Transverse colon (tissue), 4 donors: Measurements from ENCODE around the gene TEAD4. TPM values are rescaled to one million over a fixed set of nuclear protein-coding genes. Genes with fewer than 3 reads are reported as not detected.

Experiments
- DNase-seq: peaks from one replicate; pipeline ENCODE4 v3.0.0-alpha.2; 2019
- H3K27ac ChIP-seq, 4 donors: fragments of 200-600 bp; sonication (generic); 2 replicates each; pipeline ENCODE4 v1.5.1; 2016 to 2018; ENCODE audit warnings: inconsistent platforms in 4 of 4
- H3K27me3 ChIP-seq: fragments of 200-600 bp; sonication (generic); 2 replicates; pipeline ENCODE4 v1.5.1; 2017; ENCODE audit warnings: inconsistent platforms
- H3K36me3 ChIP-seq, 4 donors: fragments of 200-600 bp; sonication (generic); 2 replicates each; pipeline ENCODE4 v1.5.1; 2017 to 2019; ENCODE audit warnings: inconsistent platforms in 4 of 4
- H3K4me1 ChIP-seq, 4 donors: fragments of 200-600 bp; sonication (generic); 2 replicates each; pipeline ENCODE4 v1.5.1; 2017 to 2020; ENCODE audit warnings: inconsistent platforms in 4 of 4
- H3K4me3 ChIP-seq, 4 donors: fragments of 200-600 bp; sonication (generic); 1 replicate in 1 of 4; 2 replicates in 3 of 4; pipeline versions ENCODE4 v1.5.1 to v1.6.1; 2017 to 2019; ENCODE audit warnings: inconsistent platforms in 4 of 4
- H3K9me3 ChIP-seq, 2 donors: fragments of 200-600 bp; sonication (generic); 2 replicates each; pipeline ENCODE4 v1.5.1; 2017 to 2019; ENCODE audit warnings: inconsistent platforms in 2 of 2
- EP300 ChIP-seq: sonication (generic); formaldehyde crosslinking; IDR thresholded peaks from one replicate; pipeline ENCODE4 v1.6.1; 2017; ENCODE audit warnings: antibody characterized with exemption, low read depth
- POLR2A ChIP-seq: fragments of 450-650 bp; IDR thresholded peaks from one replicate; pipeline ENCODE4 v1.6.1; 2016; ENCODE audit warnings: antibody characterized with exemption, mild to moderate bottlenecking, moderate library complexity
- POLR2AphosphoS5 ChIP-seq, 3 donors: sonication (generic); formaldehyde crosslinking; IDR thresholded peaks; one replicate each; pipeline ENCODE4 v1.6.1; 2016; ENCODE audit warnings: antibody characterized with exemption in 3 of 3
- whole genome bisulfite sequencing, 2 donors: methylation state at CpG; one replicate each; pipeline ENCODE4 v1.1.5; 2018; ENCODE audit warnings: low coverage in 1 of 2; 5-methylcytosine and 5-hydroxymethylcytosine counted together
- in situ Hi-C, 4 donors: fragments of 200-750 bp; cut with MboI; loops; one replicate each; pipeline versions ENCODE4 v1.15.0 to v1.15.1; 2017; ENCODE audit warnings: low sequenced_read_pairs in 3 of 4, low pct_ligation_motif_present in 1 of 4, low pct_unique_long_range_greater_than_20kb in 1 of 4
- intact Hi-C: fragments of 100-400 bp; cut with DNase I; formaldehyde crosslinking; loops from one replicate; pipeline ENCODE4 v1.15.1; 2023; ENCODE audit warnings: low total_unique reads
- total RNA-seq, 4 donors: library from RNA; depleted of rRNA; stranded (reverse); fragments of >200 nt; gene quantifications; one replicate each; pipeline ENCODE4 v1.1.0, GENCODE V29; 2016
- TF ChIP-seq, protein P1 (sequence below), 5 experiments: fragments of 200-600 bp in 3 of 5; fragments of 450-650 bp in 2 of 5; sonication (generic) in 3 of 5; IDR thresholded peaks; 1 replicate in 2 of 5; 2 replicates in 3 of 5; pipeline ENCODE4 v1.5.1; 2016 to 2017; ENCODE audit warnings: antibody characterized with exemption in 5 of 5, inconsistent platforms in 3 of 5, mild to moderate bottlenecking in 2 of 5, moderate library complexity in 1 of 5

The TEAD4 gene
- total RNA-seq, 4 donors from 2014 or later: 4.2 to 29.7 (median 6.3) TPM

DNA sequence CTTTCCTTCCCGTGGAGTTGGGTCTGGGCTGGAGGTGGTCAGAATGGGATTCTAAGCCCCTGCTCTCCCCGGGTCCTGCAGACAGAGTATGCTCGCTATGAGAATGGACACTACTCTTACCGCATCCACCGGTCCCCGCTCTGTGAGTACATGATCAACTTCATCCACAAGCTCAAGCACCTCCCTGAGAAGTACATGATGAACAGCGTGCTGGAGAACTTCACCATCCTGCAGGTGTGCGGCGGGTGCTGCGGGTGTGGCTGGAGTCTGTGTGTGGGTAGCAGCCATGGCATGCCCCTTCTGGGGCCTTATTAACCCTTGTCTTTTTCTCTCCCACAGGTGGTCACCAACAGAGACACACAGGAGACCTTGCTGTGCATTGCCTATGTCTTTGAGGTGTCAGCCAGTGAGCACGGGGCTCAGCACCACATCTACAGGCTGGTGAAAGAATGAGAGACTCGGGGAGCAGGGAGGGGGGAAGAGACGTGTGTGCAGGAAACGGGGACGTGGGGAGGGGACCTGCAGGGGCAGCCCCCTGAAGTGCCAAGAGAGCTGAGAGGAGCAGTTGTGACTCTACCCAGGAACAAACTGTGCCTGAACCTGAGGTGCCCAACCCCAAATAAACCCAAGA is 80.9 kb downstream of the TEAD4 start:
- no peak for DNase-seq

DNA sequence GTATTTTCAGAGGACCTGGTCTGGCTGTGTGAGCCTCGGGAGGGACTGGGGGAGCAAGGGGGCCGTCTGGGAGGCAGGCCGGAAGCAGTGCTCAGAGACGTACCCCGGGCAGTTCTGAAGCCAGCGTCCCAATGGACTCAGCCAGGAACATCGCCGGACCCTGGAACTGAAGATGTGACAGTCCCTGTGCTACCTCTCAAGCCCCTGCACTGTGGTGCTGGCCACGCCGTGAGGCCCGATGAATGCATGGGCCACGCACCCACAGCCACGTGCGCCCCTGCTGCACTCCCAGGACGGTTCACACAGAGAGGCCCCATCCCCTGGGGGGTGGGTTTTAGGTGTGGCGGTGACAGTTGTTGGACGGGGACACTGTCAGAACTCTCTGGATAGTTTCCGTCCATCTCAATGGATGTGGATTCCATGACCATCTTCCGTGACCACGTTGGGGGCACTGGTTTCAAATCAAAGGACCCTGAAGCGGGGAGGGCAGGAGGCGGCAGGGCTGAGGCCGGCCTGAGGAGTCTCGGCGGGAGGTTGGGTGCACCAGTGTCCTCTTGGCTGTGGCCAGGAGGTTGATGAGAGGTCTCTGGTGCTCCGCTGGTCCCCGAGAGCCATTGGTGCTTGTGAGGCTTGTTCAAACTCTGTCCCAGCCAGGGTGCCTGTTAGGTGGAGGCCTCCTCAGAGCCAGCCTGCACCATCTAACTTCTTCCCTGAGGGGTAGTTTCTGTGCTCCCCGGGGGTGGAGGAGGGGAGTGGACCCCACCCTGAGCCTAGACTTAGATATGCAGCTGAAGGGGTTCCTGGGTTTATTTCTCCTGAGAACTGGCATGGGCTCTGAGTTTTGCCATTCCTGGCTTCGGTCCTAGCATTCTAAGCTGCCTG is 81.7 kb downstream of the TEAD4 start:
- H3K9me3 ChIP-seq: no peaks in the 10 kb centered on the region
- 84 to 90% methylated on average over 4 to 29 of the region's 29 CpGs for WGBS, 2 donors
- no peak overlapping the region for H3K27ac ChIP-seq
- H3K36me3 ChIP-seq: no peaks in the 10 kb centered on the region
- no peaks in the 10 kb centered on the region for H3K4me1 ChIP-seq
- DNase-seq: no peak
- intact Hi-C loops (loop anchor here (5.0 kb wide), 1 partner anchor 184 kb away; the partner anchor contains the start of gene TEX52), in situ Hi-C loops (loop anchor here (25.0 kb wide), 1 partner anchor 179 kb away; the partner anchor contains the start of gene TEX52 (in 4 of the 4))
- TF ChIP-seq EP300 (no peak), POLR2A (no peak)
- TF ChIP-seq, protein P1, sequence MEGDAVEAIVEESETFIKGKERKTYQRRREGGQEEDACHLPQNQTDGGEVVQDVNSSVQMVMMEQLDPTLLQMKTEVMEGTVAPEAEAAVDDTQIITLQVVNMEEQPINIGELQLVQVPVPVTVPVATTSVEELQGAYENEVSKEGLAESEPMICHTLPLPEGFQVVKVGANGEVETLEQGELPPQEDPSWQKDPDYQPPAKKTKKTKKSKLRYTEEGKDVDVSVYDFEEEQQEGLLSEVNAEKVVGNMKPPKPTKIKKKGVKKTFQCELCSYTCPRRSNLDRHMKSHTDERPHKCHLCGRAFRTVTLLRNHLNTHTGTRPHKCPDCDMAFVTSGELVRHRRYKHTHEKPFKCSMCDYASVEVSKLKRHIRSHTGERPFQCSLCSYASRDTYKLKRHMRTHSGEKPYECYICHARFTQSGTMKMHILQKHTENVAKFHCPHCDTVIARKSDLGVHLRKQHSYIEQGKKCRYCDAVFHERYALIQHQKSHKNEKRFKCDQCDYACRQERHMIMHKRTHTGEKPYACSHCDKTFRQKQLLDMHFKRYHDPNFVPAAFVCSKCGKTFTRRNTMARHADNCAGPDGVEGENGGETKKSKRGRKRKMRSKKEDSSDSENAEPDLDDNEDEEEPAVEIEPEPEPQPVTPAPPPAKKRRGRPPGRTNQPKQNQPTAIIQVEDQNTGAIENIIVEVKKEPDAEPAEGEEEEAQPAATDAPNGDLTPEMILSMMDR (IDR thresholded peaks at IDR 0.05): no peak
- H3K27me3 ChIP-seq: no peaks in the 10 kb centered on the region
- H3K4me3 ChIP-seq: no peak overlapping the region

More for the DNA sequence above, 80.9 kb downstream of the TEAD4 start:
- Histone ChIP-seq H3K4me3 (no peak overlapping the region), H3K4me1 (no peaks in the 10 kb centered on the region), H3K9me3 (no peaks in the 10 kb centered on the region), H3K36me3 (no peaks in the 10 kb centered on the region), H3K27ac (no peak overlapping the region), H3K27me3 (no peaks in the 10 kb centered on the region)
- WGBS, 2 donors: 87 to 95% methylated on average over 4 to 15 of the region's 15 CpGs
- TF ChIP-seq POLR2A (no peak), EP300 (no peak), POLR2AphosphoS5 (IDR thresholded peaks at IDR 0.05) (no peak)
- TF ChIP-seq, protein P1 (IDR thresholded peaks at IDR 0.05): no peak
- intact Hi-C loops (loop anchor here (5.0 kb wide), 1 partner anchor 183 kb away; the partner anchor contains the start of gene TEX52), in situ Hi-C loops (loop anchor here (25.0 kb wide), 1 partner anchor 178 kb away; the partner anchor contains the start of gene TEX52 (in 4 of the 4))

DNA sequence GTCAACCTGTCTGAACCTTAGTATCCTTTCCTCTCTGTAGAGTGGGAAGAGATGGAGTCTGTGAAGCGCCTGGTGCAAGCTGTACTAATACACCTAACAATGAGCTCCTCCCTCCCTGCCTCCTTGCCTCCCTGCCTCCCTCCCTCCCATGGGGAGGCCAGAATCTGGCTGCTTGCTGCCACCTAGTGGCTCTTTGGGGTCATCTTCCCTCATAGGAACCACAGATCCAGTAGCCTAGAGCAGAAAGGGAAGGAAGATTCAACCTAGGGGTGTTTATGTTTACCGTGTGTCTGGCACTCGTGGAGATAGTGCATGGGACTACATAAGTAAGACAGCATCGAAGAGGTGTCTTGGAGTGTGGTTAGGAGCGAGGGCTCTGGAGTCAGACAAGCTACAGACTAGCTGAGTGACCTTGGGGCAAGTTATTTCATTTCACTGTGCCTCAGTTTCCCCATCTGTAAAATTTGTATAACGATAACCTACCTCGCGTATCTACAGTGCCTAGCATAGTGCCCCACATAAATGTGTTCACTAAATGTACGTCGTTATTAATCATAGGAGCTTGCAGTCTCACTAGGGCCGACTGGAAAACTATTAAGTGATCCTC is 82.5 kb downstream of the TEAD4 start:
- Histone ChIP-seq H3K27ac (no peak overlapping the region), H3K4me3 (no peak overlapping the region), H3K4me1 (no peaks in the 10 kb centered on the region), H3K27me3 (no peaks in the 10 kb centered on the region), H3K36me3 (no peaks in the 10 kb centered on the region), H3K9me3 (no peaks in the 10 kb centered on the region)
- in situ Hi-C loops: loop anchor here (25.0 kb wide), 1 partner anchor 179 kb away; the partner anchor contains the start of gene TEX52 (in 4 of the 4)
- DNase-seq: peak; percentile 68
- WGBS, 2 donors: 64% methylated on average over 11 of the region's 11 CpGs; no CpG with 5 or more reads in 1 of the 2 donors
- TF ChIP-seq, protein P1 (IDR thresholded peaks at IDR 0.05): peak; percentile 42 to 67 (median 59)
- TF ChIP-seq POLR2AphosphoS5 (IDR thresholded peaks at IDR 0.05): no peak
- TF ChIP-seq POLR2A: no peak
- TF ChIP-seq EP300: no peak
- intact Hi-C loops: loop anchor here (5.0 kb wide), 1 partner anchor 184 kb away; the partner anchor contains the start of gene TEX52
